Osteocyte (in vitro differentiated cells): ENCODE data around the gene PRDM5. TPM values are rescaled to one million over a fixed set of nuclear protein-coding genes. Genes with fewer than 3 reads are reported as not detected.

Experiments used
- DNase-seq: peaks from one replicate; pipeline ENCODE4 v3.0.0; 2021; ENCODE audit warnings: mixed read lengths; ENCODE audit not compliant: unreplicated experiment; ENCODE audit errors: extremely low spot score
- H3K27ac Mint-ChIP-seq: one replicate; pipeline ENCODE4 v1.8.0; 2021; ENCODE audit warnings: mild to moderate bottlenecking, mixed read lengths; ENCODE audit not compliant: unreplicated experiment
- H3K27me3 Mint-ChIP-seq: one replicate; pipeline ENCODE4 v1.8.0; 2021; ENCODE audit warnings: mixed read lengths; ENCODE audit not compliant: unreplicated experiment
- H3K36me3 Mint-ChIP-seq: one replicate; pipeline ENCODE4 v1.8.0; 2021; ENCODE audit warnings: mixed read lengths; ENCODE audit not compliant: unreplicated experiment
- H3K4me1 Mint-ChIP-seq: one replicate; pipeline ENCODE4 v1.8.0; 2021; ENCODE audit warnings: mixed read lengths; ENCODE audit not compliant: unreplicated experiment
- H3K4me3 Mint-ChIP-seq: one replicate; pipeline ENCODE4 v1.8.0; 2021; ENCODE audit warnings: mild to moderate bottlenecking, moderate library complexity, mixed read lengths; ENCODE audit not compliant: unreplicated experiment
- H3K9me3 Mint-ChIP-seq: one replicate; pipeline ENCODE4 v1.8.0; 2021; ENCODE audit warnings: mixed read lengths; ENCODE audit not compliant: unreplicated experiment
- total RNA-seq: library from RNA; stranded (reverse); gene quantifications from 2 replicates; pipeline ENCODE4 v1.2.1, GENCODE V29; 2021
- TF ChIP-seq, protein P1 (sequence below): fragments of 200-600 bp; sonication (generic); IDR thresholded peaks from 2 replicates; pipeline ENCODE4 v1.5.0; 2021; ENCODE audit warnings: antibody characterized with exemption, mild to moderate bottlenecking, moderate library complexity

PRDM5 gene
- total RNA-seq, 1 donor from 2014 or later, result 9.4 TPM

DNA sequence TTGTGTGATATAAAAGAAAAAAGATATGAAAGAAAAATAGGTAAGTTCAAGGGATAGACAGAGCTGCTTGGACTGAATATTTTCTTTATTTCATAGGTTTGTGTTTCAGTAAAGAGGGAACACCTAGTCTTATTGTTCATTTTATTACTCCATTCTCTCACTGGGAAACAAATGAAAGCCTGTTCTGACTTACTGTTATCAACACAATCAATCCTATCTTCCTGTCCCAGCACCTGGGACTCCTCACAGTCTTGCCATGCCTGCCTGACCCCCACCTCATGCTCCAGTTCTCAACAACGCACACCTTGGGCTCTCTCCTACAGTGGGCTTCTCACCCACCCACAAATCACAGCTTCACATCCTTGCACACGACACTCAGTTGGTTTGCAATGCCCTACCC is 189.5 kb downstream of the PRDM5 start:
- Mint-ChIP-seq H3K27ac (no peak overlapping the region), H3K4me1 (no peaks in the 10 kb centered on the region), H3K36me3 (no peaks in the 10 kb centered on the region), H3K27me3 (no peaks in the 10 kb centered on the region), H3K9me3 (no peaks in the 10 kb centered on the region), H3K4me3 (no peak overlapping the region)
- TF ChIP-seq, protein P1, sequence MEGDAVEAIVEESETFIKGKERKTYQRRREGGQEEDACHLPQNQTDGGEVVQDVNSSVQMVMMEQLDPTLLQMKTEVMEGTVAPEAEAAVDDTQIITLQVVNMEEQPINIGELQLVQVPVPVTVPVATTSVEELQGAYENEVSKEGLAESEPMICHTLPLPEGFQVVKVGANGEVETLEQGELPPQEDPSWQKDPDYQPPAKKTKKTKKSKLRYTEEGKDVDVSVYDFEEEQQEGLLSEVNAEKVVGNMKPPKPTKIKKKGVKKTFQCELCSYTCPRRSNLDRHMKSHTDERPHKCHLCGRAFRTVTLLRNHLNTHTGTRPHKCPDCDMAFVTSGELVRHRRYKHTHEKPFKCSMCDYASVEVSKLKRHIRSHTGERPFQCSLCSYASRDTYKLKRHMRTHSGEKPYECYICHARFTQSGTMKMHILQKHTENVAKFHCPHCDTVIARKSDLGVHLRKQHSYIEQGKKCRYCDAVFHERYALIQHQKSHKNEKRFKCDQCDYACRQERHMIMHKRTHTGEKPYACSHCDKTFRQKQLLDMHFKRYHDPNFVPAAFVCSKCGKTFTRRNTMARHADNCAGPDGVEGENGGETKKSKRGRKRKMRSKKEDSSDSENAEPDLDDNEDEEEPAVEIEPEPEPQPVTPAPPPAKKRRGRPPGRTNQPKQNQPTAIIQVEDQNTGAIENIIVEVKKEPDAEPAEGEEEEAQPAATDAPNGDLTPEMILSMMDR, result no peak
- no peak for DNase-seq

DNA sequence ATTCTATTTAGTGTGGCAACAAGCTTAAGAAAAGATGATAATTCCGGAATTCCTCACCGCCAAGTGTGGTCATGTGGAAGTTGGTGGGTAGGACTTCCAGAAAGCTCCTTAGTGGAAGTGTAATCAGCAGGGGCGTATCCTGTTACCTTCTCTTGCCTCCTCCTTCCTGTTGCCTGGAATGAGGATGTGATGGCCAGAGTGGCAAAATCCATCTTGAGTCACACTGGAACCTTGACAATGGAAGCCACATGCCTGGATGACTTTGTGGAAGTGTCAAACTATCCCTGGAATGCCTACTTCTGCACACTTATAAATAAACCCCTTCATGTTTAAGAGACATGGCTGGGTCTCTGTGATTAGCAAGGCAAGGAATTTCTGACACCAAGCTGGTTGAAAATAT is 191.0 kb downstream of the PRDM5 start:
- Mint-ChIP-seq H3K4me1 (peaks cover 3% of the 10 kb centered on the region), H3K9me3 (no peaks in the 10 kb centered on the region), H3K36me3 (no peaks in the 10 kb centered on the region), H3K4me3 (no peak overlapping the region), H3K27ac (no peak overlapping the region), H3K27me3 (no peaks in the 10 kb centered on the region)
- no peak for DNase-seq
- TF ChIP-seq, protein P1, result no peak

DNA sequence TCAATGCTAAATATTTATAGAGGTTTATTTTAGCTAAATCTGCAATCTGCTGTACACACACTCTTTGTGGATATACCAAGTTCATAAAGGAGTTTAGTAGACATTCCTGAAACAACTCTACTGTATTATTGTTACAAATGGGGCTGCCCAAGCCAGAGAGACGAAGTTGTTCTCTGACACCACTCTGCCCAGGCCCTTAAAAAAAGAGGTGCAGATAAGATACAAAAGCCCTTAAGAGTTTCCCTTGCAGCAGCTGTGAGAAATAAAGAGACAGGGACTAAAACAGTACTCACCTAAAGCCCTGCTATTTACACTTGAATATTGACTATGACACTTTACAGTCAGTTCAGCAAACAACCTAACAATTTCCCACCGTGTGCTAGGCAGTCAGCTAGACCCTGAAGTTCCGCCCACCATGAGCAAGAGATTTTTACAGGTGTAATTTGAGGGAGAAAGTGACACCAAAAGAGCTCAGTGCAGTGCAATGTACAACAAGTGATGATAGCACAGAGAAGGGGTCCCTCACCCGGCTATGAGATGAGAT is 191.7 kb downstream of the PRDM5 start:
- no peaks in the 10 kb centered on the region for H3K36me3 Mint-ChIP-seq
- no peak overlapping the region for H3K27ac Mint-ChIP-seq
- H3K4me3 Mint-ChIP-seq, result no peak overlapping the region
- TF ChIP-seq, protein P1, result no peak
- no peak for DNase-seq
- H3K9me3 Mint-ChIP-seq, result no peaks in the 10 kb centered on the region
- peaks cover 8% of the 10 kb centered on the region for H3K4me1 Mint-ChIP-seq
- H3K27me3 Mint-ChIP-seq, result no peaks in the 10 kb centered on the region

DNA sequence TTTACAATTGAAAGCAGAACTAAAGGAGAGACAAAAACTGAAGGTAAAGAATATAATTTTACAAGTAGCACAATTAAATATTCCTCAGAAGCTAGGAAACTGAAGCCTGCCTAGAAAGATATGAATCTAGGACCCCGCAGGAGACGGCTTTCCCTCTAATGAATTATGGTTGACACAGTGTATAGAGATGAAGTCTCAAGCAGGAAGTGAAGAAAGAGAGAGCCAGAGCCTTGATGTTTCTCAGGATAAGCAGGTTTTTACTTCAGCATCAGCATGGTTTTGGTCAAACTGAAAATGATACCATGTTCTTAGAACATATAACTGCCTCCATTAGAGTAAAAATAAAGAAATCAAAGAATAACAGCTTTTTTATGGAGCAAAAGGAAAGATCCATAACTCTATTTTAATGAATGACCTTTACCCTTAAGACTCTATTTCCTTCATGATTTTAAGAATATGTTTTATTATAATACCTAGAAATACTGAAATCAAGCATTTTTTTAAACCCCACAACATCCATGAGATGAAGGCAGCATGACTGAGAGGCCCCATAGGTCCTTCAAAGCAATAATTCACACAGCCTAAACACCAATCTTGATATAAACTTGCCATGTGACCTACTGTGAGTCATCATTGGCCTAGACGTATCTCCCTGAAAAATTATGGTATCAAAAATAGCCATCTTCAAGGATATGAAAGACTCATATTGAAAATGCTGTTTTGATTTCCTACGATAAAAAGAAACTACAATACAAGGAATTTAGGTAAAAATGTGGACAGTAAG is 193.4 kb downstream of the PRDM5 start:
- Mint-ChIP-seq H3K4me1 (peaks cover 8% of the 10 kb centered on the region), H3K9me3 (no peaks in the 10 kb centered on the region), H3K27ac (no peak overlapping the region), H3K36me3 (no peaks in the 10 kb centered on the region), H3K4me3 (no peak overlapping the region), H3K27me3 (no peaks in the 10 kb centered on the region)
- TF ChIP-seq, protein P1, result no peak
- DNase-seq, result no peak
